GM19467 (cell line): Measurements from ENCODE around the gene XRN2.

ENCODE experiments used
- ATAC-seq: cut with Tn5 transposase; IDR thresholded peaks from one replicate; pipeline ENCODE4 v1.9.1; 2021; ENCODE audit warnings: mild to moderate bottlenecking, moderate library complexity; ENCODE audit not compliant: unreplicated experiment

The XRN2 gene

GRCh38 chr20:21303061-21303871 lies at the start of gene XRN2:
XRN2 (plus strand) TSS chr20:21303331; CDS start chr20:21303399, 68 bp downstream.
- ATAC-seq: peak; percentile 90

GRCh38 chr20:21257192-21257591 lies 45.9 kb upstream of the XRN2 start:
- ATAC-seq: no peak

GRCh38 chr20:21258411-21258810 lies 44.7 kb upstream of the XRN2 start:
- no peak for ATAC-seq

GRCh38 chr20:21259346-21259745 lies 43.8 kb upstream of the XRN2 start:
- no peak for ATAC-seq

GRCh38 chr20:21262812-21263211 lies 40.3 kb upstream of the XRN2 start:
- no peak for ATAC-seq

GRCh38 chr20:21265261-21266190 lies 37.6 kb upstream of the XRN2 start:
- no peak for ATAC-seq

GRCh38 chr20:21266191-21266536 lies 37.0 kb upstream of the XRN2 start:
- no peak for ATAC-seq

- no peak for ATAC-seq
Observed at GRCh38 chr20:21269772-21270171, 33.4 kb upstream of the XRN2 start.

GRCh38 chr20:21270806-21271205 lies 32.3 kb upstream of the XRN2 start:
- no peak for ATAC-seq

GRCh38 chr20:21272279-21272678 lies 30.9 kb upstream of the XRN2 start:
- no peak for ATAC-seq

- no peak for ATAC-seq
Observed at GRCh38 chr20:21272679-21273078, 30.5 kb upstream of the XRN2 start.

- no peak for ATAC-seq
Observed at GRCh38 chr20:21273755-21274386, 29.3 kb upstream of the XRN2 start.

GRCh38 chr20:21278829-21279228 lies 24.3 kb upstream of the XRN2 start:
- no peak for ATAC-seq

- ATAC-seq: no peak
Observed at GRCh38 chr20:21279706-21280521, 23.2 kb upstream of the XRN2 start.

- ATAC-seq: peak; percentile 71
Observed at GRCh38 chr20:21280522-21281016, 22.6 kb upstream of the XRN2 start.

- no peak for ATAC-seq
Observed at GRCh38 chr20:21286775-21287174, 16.4 kb upstream of the XRN2 start.

- no peak for ATAC-seq
Observed at GRCh38 chr20:21288587-21289370, 14.4 kb upstream of the XRN2 start.

- no peak for ATAC-seq
Observed at GRCh38 chr20:21289651-21290050, 13.5 kb upstream of the XRN2 start.

- ATAC-seq: no peak
Observed at GRCh38 chr20:21291026-21291425, 12.1 kb upstream of the XRN2 start.

- no peak for ATAC-seq
Observed at GRCh38 chr20:21294755-21295154, 8.4 kb upstream of the XRN2 start.
